Omental fat pad (tissue), 4 donors: ENCODE results near the gene PCED1A. TPM values are rescaled to one million over a fixed set of nuclear protein-coding genes. Genes with fewer than 3 reads are reported as not detected.

Experiments used
- ATAC-seq: fragments of 150-250 bp; one replicate; pipeline ENCODE4 v1.9.1; 2016; ENCODE audit warnings: mild to moderate bottlenecking, moderate library complexity; ENCODE audit not compliant: low FRiP score
- DNase-seq: peaks from one replicate; pipeline ENCODE4 v3.0.0-alpha.2; 2019; ENCODE audit warnings: low spot score
- total RNA-seq, 4 donors: library from RNA; depleted of rRNA; stranded (reverse); fragments of >200 nt; gene quantifications; one replicate each; pipeline ENCODE4 v1.1.0, GENCODE V29; 2016
- TF ChIP-seq, protein P1 (sequence below), 3 donors: fragments of 450-650 bp; IDR thresholded peaks; one replicate each; pipeline ENCODE4 v1.5.1; 2016 to 2017; ENCODE audit warnings: antibody characterized with exemption in 3 of 3, mild to moderate bottlenecking in 3 of 3, moderate library complexity in 2 of 3

The PCED1A gene
- total RNA-seq, 4 donors from 2014 or later, result 21.5 to 46.7 (median 33.3) TPM

DNA sequence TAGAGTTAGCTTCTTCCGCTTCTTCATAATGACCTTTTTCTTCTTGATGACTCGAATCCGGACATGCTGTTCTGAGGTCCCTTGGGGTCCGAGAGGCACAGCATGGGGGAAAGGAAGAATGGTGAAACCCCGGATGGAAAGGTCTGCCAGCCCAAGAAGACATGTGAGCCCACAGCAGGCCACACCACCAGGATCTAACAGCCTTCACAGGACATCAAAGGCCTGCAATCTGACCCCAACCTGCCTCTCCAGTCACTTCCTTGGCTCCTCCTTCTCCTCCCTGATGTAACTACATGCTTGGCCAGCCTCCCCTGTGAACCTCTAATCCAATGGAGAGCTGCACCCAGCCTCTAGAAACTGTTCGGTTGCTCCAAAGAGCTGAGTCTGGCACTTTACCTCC, 41.6 kb downstream of the PCED1A start:
- no peak for ATAC-seq
- TF ChIP-seq, protein P1, sequence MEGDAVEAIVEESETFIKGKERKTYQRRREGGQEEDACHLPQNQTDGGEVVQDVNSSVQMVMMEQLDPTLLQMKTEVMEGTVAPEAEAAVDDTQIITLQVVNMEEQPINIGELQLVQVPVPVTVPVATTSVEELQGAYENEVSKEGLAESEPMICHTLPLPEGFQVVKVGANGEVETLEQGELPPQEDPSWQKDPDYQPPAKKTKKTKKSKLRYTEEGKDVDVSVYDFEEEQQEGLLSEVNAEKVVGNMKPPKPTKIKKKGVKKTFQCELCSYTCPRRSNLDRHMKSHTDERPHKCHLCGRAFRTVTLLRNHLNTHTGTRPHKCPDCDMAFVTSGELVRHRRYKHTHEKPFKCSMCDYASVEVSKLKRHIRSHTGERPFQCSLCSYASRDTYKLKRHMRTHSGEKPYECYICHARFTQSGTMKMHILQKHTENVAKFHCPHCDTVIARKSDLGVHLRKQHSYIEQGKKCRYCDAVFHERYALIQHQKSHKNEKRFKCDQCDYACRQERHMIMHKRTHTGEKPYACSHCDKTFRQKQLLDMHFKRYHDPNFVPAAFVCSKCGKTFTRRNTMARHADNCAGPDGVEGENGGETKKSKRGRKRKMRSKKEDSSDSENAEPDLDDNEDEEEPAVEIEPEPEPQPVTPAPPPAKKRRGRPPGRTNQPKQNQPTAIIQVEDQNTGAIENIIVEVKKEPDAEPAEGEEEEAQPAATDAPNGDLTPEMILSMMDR (IDR thresholded peaks at IDR 0.05), result no peak
- no peak for DNase-seq

DNA sequence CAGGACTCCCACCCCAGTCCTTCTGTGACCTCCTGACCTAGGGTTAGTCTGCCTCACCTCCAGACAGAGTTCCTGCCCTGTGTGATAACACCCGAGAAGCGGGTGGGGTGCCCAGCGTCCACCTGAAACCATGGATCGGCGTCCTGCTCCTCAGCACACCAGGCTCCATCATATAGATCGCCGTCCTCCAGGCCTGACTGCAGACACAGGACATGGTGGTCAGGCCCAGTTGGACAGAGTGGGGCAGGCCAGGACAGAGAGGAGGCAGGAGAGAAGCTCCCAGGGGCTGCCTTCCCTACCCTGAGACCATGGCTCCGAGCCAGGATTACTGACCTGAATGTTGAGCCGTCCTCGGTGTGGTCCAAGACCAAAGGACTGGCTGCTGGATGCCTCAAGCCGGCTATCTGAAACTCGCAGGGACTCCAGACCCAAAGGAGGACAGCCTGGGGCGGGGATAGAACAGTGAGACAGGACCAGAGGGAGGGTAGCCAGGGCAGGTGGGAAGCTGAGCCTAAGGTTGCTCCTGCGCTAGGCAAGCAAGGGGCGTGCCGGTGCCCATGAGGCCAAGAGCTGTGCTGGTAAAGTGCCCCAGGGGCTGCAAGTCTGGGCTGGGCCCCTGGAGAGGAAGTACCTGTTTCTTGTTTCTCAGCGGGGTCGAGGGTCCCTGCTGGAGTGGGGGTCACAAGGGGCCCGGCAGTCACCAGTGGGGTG, 42.2 kb downstream of the PCED1A start:
- TF ChIP-seq, protein P1 (IDR thresholded peaks at IDR 0.05), result no peak
- DNase-seq (no peak), ATAC-seq (no peak)

DNA sequence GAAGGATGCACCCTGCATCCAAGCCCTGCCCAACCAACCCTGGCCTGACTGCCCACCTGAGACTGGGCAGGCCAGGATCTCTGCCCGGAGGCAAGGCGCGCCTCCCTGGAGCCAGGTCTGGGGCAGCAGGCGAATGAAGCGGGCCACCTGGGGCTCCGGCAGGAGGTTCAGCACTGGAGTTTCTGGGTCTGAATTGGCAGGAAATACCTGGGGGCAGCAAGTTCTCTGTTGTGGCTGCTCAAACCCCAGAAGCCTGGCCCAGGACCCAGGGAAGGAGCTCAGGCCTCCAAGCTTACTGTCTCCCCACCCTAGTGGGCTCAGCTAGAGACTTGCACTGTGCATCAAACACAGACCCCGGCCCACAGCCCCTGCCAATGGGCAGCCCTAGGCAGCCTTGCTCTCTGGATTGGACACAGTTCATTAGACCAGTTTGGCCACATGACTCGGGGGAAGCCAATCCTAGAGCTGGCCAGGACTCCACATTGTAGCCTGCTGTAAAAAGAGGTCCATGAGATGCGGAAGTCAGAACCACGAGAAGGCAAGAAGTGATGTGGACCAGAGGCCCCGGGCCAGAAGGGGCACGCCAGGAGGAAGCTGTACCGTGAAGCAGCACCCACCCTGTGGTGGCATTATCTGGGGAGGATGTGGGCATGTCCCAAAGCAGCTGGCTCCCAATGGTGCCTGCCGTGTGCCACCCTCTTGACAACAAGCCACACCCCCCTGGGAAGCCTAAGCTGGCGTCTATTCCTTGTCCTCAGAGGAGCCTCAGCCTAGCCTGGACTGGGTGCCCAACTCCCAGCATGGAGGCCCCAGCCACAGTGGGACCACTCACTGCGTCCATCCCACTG, 43.1 kb downstream of the PCED1A start:
- TF ChIP-seq, protein P1 (IDR thresholded peaks at IDR 0.05), result no peak
- DNase-seq (no peak), ATAC-seq (no peak)

DNA sequence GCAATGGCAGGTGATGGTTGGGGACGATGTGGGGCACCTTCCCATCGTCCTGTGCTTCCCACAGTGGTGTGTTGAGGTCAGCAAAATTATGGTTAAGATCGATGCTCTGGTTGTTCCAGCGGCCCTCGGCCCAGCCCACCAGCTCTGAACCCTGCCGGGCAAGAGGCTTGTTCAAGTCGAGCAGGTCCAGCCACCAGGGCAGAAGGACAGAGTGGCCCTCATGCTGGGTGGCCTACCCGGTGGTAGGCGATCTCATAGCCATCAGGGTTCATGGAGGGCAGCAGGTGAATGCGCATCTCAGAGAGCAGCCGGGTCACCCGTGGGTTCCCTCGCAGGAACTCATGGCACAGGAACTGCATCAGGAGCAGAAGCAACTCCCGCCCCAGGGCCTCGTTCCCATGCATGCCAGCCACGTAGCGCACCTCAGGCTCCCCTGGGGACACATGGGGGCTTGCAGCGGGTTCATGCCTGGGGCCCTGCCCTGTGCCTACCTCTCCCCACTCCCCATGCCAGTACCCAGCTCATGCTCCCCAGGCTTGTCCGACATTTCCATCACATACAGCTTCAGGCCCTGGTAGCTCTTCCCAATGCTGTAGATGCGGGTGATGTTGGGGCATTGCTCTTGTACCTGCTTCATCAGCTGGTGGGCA, 44.3 kb downstream of the PCED1A start:
- TF ChIP-seq, protein P1 (IDR thresholded peaks at IDR 0.05), result no peak
- no peak for ATAC-seq
- no peak for DNase-seq

DNA sequence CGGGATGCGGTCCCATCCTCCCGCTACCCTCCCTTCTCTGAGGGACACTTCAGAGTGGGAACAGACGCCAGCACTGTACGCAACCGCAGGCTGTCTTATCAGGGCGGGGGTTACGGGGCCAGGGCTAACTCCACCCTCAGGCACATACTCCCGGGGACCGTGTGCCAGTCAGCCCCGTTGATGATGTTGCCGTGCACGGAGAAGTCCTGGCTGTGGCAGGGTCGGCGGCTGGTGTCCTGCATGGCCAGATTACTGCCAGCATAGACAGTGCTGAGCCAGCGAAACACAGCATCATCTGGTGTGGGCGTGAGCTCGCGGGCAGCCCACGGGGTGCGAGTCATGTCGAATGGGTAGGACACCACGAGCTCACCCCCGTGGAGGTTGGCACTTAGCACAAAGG, 45.0 kb downstream of the PCED1A start:
- DNase-seq (no peak), ATAC-seq (no peak)
- TF ChIP-seq, protein P1 (IDR thresholded peaks at IDR 0.05), result no peak

DNA sequence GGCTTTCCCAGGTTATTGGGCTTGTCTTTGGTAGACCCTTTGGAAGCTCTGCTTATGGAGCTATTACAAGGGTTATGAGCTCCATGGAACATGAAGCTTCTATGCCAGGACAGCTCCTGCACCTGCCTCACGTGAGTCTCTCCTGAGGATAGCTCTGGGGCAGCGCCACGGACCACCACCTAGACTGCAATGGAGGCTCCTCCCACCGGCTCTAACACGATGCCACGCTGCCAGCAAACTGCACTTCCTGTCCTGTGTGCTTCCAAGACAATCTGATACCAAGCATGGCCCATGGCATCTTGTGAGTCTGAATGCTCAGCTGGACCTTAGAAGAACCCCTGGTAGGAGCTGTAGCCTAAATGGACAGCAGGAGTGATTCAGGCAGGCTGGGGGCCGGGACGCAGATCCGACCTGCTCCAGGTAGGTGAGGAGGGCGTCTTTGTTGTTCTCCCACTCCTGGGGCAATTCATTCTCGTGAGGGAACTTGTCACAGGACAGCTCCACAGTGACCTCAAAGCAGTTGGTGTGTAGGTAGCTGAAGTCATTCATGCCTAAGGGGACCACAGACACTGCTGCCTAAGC, 45.5 kb downstream of the PCED1A start:
- TF ChIP-seq, protein P1 (IDR thresholded peaks at IDR 0.05), result no peak
- no peak for ATAC-seq
- DNase-seq, result no peak
